Prostate gland (tissue), 2 donors: ENCODE results near the gene GPER1. TPM values are rescaled to one million over a fixed set of nuclear protein-coding genes. Genes with fewer than 3 reads are reported as not detected.

Experiments used
- DNase-seq: peaks from one replicate; pipeline ENCODE4 v3.0.0-alpha.2; 2019; ENCODE audit warnings: low spot score
- H3K27ac ChIP-seq, 2 donors: fragments of 200-600 bp; sonication (generic); 2 replicates each; pipeline ENCODE4 v1.5.1; 2017 to 2019
- H3K27me3 ChIP-seq: fragments of 200-600 bp; sonication (generic); replicated peaks from 2 replicates; pipeline ENCODE4 v1.5.1; 2019; ENCODE audit not compliant: insufficient read depth
- H3K36me3 ChIP-seq, 2 donors: fragments of 200-600 bp; sonication (generic); 1 replicate in 1 of 2; 2 replicates in 1 of 2; pipeline versions ENCODE4 v1.5.1 to v1.8.1; 2017 to 2019
- H3K4me1 ChIP-seq: fragments of 200-600 bp; sonication (generic); replicated peaks from 2 replicates; pipeline ENCODE4 v1.5.1; 2019
- H3K4me3 ChIP-seq, 2 donors: fragments of 200-600 bp; sonication (generic); 2 replicates each; pipeline ENCODE4 v1.5.1; 2017 to 2019
- H3K9me3 ChIP-seq: fragments of 200-600 bp; sonication (generic); 2 replicates; pipeline ENCODE4 v1.5.1; 2017
- CTCF ChIP-seq, 4 experiments: fragments of 200-600 bp in 2 of 4; fragments of 450-650 bp in 2 of 4; sonication (generic) in 2 of 4; IDR thresholded peaks; 1 replicate in 3 of 4; 2 replicates in 1 of 4; pipeline ENCODE4 v1.5.1; 2016 to 2019; ENCODE audit warnings: antibody characterized with exemption in 4 of 4, mild to moderate bottlenecking in 2 of 4, moderate library complexity in 2 of 4
- POLR2A ChIP-seq: fragments of 450-650 bp; IDR thresholded peaks from one replicate; pipeline ENCODE4 v1.6.1; 2016; ENCODE audit warnings: antibody characterized with exemption, mild to moderate bottlenecking
- POLR2AphosphoS5 ChIP-seq: sonication (generic); formaldehyde crosslinking; IDR thresholded peaks from one replicate; pipeline ENCODE4 v1.6.1; 2017; ENCODE audit warnings: antibody characterized with exemption
- WGBS: methylation state at CpG from one replicate; pipeline ENCODE4 v1.1.5; 2018; 5-methylcytosine and 5-hydroxymethylcytosine counted together
- intact Hi-C: fragments of 100-400 bp; cut with DNase I; formaldehyde crosslinking; loops from one replicate; pipeline ENCODE4 v1.14.2; 2022
- total RNA-seq, 2 donors: library from RNA; depleted of rRNA; stranded (reverse); fragments of >200 nt; gene quantifications; one replicate each; pipeline ENCODE4 v1.1.0, GENCODE V29; 2016

The GPER1 gene
- total RNA-seq, 2 donors from 2014 or later, result 7.4 to 11.5 TPM

- peaks cover 17% of the 10 kb centered on the region for H3K4me1 ChIP-seq
- DNase-seq, result no peak
- peak overlapping the region; percentile 54 to 59 for H3K27ac ChIP-seq
- 75% methylated on average over 21 of the region's 22 CpGs for WGBS
- no peaks in the 10 kb centered on the region for H3K27me3 ChIP-seq
- TF ChIP-seq CTCF (IDR thresholded peaks at IDR 0.05) (no peak), POLR2A (no peak), POLR2AphosphoS5 (no peak)
- H3K4me3 ChIP-seq, result no peak overlapping the region
- intact Hi-C loops, result no loop called here
- H3K36me3 ChIP-seq, result no peaks in the 10 kb centered on the region
- H3K9me3 ChIP-seq, result no peaks in the 10 kb centered on the region
Measured at GRCh38 chr7:1050956-1051690, 36.8 kb upstream of the GPER1 start.

- Histone ChIP-seq H3K9me3 (no peaks in the 10 kb centered on the region), H3K27me3 (no peaks in the 10 kb centered on the region), H3K4me3 (no peak overlapping the region), H3K27ac (peak overlapping the region; percentile 54 to 59), H3K4me1 (peaks cover 8% of the 10 kb centered on the region), H3K36me3 (no peaks in the 10 kb centered on the region)
- TF ChIP-seq CTCF (IDR thresholded peaks at IDR 0.05), result no peak
- no peak for TF ChIP-seq POLR2A
- no peak for TF ChIP-seq POLR2AphosphoS5
- no peak for DNase-seq
- intact Hi-C loops, result no loop called here
- WGBS, result 28% methylated on average over 20 of the region's 20 CpGs
Measured at GRCh38 chr7:1052031-1052818, 35.7 kb upstream of the GPER1 start.

DNA sequence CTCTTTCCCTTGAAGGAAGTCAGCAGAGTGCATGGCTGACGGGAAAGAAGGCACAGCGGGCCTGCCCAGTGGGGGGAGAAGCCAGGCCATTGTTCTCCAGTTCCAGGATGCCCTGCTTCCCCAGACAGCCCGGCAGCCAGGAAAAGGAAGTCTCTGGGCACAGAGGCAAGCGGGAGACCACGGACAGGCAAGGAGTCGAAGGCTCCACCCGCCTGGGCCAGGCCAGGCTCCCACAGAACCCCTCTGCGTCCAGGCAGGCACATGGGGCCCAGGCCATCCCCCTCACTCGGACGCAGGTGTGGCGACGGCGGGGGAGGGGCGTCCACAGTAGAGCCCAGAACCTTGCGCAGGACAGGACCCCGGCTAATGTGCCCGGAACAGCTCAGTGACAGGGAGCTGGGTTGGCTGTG is 34.9 kb upstream of the GPER1 start:
- 67% methylated on average over 15 of the region's 17 CpGs for WGBS
- H3K36me3 ChIP-seq, result no peaks in the 10 kb centered on the region

DNA sequence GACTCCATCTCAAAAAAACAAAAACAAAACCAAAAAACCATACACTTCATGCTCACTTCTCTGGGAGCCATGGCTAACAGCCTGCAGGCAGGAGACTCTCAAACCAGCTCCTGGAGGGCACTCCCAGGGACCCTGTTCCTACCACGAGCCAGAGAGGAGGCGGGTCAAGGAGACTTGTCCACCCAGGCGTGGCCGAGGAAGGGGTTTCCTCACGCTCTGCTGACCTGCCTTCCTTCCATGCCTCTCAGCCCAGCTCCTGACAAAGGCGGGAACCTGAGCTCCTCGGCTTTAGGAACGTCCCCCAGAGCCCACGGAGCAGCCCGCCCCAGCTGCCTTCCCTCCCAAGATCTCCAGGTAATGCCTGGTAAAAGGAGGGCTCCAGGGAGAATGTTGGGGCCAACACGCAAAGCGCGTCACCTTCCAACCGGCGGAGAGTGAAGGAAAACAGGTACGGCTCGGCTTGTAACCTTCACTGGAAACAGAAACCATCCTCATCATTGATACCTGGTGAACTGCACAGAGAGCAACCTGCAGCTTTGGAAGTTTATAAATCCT is 34.0 kb upstream of the GPER1 start:
- no peak overlapping the region for H3K4me3 ChIP-seq
- DNase-seq, result no peak
- intact Hi-C loops, result no loop called here
- peaks cover 4% of the 10 kb centered on the region for H3K4me1 ChIP-seq
- no peaks in the 10 kb centered on the region for H3K9me3 ChIP-seq
- no peak for TF ChIP-seq POLR2AphosphoS5
- no peak for TF ChIP-seq CTCF (IDR thresholded peaks at IDR 0.05)
- no peak for TF ChIP-seq POLR2A
- H3K27ac ChIP-seq, result no peak overlapping the region
- no peaks in the 10 kb centered on the region for H3K36me3 ChIP-seq
- WGBS, result 92% methylated on average over 17 of the region's 17 CpGs
- no peaks in the 10 kb centered on the region for H3K27me3 ChIP-seq

More for the DNA sequence above, 34.9 kb upstream of the GPER1 start:
- Histone ChIP-seq H3K27me3 (no peaks in the 10 kb centered on the region), H3K4me1 (peaks cover 4% of the 10 kb centered on the region), H3K4me3 (no peak overlapping the region), H3K27ac (peak overlapping the region; percentile 54 to 59), H3K9me3 (no peaks in the 10 kb centered on the region)
- TF ChIP-seq POLR2AphosphoS5 (no peak), POLR2A (no peak), CTCF (IDR thresholded peaks at IDR 0.05) (no peak)
- intact Hi-C loops, result no loop called here
- DNase-seq, result no peak
